NCI-H2107 treated with DMSO at 0.1 percent for 48 hours (cell line): ENCODE measurements around the gene CSNK1D.
"Not testable (repeated sequence)": the region's sequence is repeated elsewhere in the genome, so short reads cannot be mapped to it uniquely, and the experiment has no call there.

Experiments used
- DNase-seq: peaks from one replicate; lab custom pipeline; 2025; ENCODE audit not compliant: unreplicated experiment; lab: John Stamatoyannopoulos, UW

The CSNK1D gene

DNA sequence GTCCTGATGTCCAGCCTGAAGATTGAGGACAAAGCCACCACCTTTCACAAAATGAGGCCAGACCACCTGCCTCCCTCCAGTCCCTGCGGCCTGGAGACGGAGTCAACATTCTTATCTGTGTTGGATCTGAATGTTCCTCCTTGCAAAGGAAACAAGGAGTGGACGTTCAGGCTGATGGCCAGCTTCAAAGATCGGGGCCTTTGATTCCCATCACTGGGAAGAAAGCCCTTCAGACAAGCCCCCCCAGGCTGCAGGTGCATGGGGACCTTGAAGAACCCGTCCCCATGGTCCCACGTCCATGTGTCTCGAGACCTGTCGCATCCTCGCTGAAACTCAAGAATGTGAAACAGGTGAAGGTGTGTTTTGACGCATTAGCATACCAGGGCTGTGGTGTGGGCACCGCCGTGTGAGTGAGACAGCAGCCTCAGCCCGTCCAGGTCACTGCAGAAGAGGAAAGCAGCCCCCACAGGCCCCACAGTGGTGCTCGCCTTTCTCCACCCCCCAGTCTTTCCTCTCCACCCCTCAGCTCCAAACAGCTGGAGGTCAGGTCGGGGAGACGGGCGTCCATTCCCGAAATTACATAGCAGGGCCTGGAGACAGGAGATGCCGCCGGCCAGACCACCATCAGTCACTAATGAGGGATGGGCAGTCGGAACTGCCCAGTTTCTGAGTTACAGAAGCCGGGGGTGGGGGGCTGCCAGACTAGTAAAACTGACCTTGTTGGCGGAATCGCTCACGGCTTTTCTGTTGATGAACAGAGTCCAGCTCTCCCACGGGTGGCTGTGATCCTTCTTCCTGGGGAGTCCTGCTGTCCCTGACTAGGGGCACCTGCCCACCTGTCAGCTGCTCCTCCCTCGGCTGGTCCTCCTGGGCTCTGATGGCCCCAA is 877 bp upstream of the CSNK1D start:
- no peak for DNase-seq

DNA sequence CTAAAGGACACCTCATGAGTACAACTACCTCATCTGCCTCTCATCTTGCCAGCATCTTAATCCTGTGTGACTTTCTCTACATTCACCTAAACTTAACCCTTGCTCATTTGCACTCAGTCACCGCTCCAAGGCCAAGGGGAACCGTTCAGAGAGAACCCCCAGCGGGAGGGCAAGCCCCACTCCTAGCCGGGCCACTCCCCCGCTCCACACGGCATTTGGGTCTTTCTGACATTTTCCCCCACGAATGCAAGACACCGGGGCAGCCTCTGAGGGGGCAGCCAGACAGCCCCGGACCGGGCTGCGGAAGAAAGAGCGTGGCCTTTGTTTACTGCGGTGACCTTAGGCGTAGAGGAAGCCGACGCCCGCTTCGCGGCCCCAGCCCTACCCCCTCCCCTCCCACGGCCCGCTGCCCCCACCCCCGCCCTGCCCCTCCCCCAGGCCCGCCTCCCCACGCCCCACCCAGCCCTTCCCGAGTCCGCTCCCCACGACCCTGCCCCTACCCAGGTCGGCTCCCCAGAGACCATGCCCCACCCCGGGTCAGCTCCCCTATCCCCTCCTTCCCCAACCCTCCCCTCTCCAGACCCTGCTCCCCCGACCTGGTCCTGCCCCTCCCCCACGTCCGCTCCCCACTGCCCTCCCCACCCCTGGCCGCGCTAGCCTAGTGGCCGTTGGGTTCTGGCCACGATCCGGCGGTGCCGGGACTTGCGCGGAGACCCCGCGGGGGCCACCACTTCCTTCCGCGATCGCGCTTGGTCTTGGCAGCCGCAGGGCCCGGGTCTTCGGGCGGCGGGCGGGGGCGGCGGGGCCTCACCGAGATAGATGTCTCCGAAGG is 789 bp downstream of the CSNK1D start:
- DNase-seq: no peak

DNA sequence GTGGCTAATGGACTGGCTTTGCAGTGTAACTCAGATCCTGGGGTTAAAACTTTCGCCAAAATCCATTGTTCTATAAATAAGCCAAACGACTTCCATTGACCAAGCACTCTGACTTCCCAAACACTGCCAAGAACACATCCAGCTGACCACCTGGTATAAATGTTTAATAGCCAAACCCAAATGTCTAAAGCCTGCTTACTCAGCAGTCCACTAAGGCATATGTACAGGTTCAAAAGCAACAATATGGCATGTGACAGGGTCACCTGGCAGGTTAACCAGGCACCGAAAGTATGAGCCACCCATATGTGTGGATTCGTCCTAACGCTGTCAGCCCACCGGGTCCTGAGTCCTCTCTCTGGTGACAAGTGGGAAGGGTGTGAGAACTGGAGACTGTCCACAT is 2.1 kb downstream of the CSNK1D start:
- no peak for DNase-seq

DNA sequence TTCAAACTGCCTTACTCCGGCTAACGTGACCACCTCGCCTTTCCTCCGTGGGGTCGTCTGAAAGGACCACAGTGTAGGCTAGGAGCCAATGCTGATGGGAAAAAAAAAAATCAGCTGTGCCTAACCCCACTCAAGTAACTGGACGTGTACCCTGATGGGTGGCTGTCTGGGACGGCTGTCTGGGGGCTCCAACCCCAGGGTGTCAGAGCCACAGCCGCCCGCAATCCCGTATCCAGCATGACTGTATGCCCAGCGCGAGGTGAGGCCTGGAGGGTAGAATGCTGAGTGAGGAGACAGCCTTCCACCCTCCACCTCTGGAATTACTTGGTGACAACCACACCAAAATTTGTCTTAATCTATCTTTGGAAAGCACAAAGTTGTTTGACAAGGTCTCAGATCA is 2.8 kb downstream of the CSNK1D start:
- DNase-seq: no peak

DNA sequence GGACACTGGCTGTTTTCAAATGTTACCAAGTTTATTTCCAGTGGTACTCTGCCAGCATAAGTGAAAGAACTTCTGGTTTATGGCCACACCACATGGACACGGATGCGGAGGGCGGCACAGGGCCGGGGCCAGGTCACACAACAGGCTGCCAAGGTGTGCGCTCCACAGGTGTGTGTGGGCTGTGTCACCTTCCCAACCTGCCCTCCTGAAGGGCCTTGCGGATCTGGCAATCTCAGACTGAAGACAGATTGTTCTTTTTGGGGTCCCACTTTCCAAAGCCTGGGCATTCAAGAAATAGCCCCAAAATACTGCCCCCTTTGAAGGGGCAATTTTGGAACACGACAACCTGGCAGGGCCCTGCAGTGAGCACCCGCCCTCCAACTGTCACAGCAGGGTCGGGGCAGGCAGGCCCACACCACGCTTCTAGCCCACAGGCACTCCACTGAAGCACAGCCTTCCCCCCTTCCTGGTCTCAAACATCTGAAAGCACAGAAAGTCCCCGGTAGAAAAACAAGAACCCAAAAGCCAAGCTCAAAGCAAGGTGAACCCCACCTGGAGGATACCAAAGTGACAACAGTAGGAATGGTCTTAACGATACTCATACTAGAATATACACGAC is 3.5 kb downstream of the CSNK1D start:
- no peak for DNase-seq

DNA sequence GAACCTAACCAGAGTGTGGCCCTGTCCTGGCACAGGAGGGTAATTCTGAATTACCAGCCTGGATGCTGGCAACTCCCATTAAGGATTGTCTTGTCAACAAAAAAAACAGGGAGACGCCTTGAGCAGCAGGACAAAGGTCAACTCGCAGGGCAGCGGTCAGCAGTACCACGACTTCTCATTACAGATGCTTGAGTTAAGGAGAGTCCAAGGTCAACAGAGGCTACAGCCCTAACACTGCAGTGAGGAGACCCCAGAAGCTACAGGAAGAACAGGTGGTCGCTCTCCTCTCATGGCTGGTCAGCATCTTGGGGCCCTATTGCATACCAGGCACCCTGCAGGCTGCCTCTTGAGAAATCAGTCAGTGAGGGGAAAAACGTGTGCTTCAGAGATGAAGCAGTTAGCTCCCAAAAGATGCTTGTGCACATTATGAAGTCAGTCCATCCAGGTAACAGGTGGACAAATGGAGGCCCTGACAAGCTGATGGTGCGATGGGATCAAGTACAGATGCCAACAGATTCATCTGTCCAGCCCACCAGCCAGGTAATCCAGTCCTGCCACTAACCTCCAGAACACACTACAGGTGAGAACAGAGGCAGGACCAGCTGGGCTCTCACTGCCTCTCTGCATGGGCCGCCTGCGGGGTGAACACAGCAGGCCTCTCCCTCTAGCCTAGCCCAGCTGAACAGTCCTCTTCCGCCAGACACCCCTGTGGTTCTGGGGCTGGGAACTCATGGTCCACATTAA is 4.2 kb downstream of the CSNK1D start:
- DNase-seq: no peak

DNA sequence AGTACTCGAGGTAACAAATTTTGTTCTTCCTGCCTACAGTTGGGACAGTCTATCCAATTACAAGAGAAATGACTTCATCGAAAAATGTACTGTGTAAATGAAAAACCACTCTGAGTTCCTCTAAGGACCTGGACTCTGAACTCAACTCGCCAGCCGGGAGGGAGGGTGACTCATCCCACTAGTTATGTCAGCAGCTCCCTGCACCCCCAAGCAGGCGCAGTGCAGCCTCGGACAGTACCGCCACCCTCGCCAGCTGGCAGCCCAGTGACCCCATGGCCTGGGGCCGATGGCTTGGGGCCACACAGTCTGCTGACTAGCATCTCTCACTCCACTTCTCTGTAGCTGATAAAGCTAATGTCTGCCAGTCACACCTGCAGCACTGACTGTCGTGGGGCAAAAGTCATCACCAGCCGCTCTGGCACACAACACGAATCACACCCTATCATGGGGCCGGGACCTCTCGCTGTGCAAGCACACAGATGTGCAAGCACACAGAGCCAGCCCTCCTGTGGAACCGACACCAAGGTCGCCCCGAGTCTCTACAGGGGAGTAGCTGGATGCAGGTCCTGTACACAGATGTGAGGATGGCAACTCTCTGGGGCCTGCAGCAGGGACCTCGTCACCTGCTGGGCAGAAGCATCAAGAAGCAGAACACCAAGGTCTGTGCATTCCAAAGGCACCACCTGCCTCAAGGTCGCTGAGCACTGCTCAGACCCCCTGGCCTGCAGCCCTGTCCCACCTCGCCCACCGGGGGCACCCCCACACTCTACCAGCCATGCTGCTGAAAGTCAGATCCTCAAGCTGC is 5.7 kb downstream of the CSNK1D start:
- DNase-seq: no peak

DNA sequence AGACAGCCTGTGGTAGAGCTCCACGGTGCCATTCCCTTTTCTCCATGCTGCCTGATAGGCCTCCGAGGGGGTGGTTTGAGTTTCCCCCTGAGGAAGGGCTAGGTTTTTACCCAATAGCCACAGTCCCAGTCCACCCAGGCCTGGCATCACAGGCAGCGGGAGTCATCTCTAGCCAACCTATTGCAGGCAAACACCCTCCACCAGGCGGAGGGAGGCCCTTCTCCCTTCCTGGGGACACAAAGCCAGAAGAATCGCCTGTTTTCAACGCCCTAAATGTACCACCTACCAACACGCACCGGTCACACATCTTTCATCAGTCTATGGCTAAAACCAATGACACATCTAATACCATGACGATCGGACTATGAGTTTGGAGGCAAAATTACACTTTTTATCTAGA is 7.4 kb downstream of the CSNK1D start:
- DNase-seq: no peak

DNA sequence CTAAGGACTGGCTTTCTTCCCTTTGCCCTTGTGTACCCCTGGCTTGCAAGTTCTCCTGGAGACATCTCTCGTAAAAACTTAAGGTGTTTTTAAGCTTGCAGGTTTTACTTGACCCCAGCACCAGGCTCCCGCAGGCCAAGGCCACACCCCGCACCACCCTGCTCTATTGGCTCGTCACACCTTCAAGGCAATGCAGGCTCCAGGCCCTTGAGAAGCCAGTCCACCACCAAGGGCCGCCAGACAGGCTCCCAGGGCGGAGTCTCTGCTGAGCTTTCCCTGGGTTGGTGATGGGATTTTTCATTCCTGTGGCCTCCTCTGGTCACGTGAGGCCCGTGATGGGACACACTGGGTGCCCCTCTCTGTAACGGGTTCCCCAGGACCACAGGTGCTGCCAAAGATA is 9.9 kb downstream of the CSNK1D start:
- no peak for DNase-seq

DNA sequence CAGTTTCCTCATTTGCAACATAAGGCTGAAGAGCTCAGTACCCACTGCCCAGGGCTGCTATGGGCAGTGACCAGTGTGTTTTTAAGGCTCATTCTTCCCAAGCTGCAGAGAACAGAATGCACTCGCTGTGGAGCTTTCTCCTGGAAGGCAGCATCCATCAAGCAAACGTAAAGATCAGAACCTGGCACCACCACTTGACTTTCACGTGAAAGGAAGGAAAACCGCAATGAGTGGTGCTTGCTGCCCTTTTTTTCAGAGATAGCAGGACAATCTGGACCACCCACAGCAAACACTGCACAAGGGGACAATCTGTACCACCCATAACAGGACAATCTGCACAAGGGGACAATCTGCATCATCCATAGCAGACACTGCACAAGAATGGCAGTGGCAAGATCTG is 11.2 kb downstream of the CSNK1D start:
- DNase-seq: no peak

DNA sequence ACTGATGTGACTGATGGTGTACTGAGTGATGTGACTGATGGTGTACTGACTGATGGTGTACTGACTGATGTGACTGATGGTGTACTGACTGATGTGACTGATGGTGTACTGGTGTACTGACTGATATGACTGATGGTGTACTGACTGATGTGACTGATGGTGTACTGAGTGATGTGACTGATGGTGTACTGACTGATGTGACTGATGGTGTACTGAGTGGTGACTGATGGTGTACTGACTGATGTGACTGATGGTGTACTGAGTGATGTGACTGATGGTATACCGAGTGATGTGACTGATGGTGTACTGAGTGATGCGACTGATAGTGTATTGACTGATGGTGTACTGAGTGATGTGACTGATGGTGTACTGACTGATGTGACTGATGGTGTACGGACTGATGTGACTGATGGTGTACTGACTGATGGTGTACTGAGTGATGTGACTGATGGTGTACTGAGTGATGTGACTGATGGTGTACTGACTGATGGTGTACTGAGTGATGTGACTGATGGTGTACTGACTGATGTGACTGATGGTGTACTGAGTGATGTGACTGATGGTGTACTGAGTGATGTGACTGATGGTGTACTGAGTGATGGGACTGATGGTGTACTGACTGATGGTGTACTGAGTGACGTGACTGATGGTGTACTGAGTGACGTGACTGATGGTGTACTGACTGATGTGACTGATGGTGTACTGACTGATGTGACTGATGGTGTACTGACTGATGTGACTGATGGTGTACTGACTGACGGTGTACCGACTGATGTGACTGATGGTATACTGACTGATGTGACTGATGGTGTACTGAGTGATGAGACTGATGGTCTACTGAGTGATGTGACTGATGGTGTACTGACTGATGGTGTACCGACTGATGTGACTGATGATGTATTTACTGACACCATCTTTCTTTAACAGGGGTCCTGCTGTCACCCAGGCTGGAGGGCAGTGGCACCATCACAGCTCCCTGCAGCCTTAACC is 13.2 kb downstream of the CSNK1D start:
- not testable (repeated sequence) for DNase-seq

DNA sequence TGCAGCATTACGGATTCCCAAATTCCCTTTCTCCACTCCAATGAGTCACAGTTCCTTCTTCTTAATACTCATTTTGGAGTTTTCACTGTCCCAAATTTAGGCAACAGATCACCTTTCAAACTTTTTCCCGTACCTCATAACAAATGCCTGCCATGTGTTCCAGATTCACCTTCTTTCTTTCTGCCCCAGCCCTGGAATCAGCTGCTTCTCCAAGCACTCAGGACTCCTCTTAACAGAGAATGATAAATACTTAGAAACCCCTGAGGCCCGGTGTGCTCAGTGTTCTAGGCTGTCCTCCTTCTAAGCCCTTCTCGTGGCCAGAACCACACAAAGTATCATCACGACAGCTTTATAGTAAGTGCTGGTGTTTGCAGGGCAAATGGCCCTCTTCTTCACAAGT is 14.9 kb downstream of the CSNK1D start:
- DNase-seq: no peak

DNA sequence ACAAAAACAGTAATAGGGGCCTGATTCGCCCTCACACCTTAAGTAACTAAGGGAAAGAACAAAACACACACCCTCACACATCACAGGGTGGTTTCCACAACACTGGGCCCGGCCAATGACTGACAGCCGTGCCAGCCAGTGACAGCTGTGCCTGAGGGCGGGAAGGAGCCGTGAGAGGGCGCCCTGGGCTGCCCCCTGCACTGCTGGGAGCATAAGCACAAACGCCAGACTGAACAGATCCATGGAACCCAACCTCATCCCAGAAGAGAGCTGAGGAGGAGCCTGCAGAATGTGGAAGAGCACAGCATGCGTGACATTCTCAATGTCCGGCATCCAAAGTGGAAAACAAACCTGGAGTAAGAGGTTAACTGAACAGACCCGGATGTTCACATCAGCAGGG is 16.0 kb downstream of the CSNK1D start:
- DNase-seq: no peak

DNA sequence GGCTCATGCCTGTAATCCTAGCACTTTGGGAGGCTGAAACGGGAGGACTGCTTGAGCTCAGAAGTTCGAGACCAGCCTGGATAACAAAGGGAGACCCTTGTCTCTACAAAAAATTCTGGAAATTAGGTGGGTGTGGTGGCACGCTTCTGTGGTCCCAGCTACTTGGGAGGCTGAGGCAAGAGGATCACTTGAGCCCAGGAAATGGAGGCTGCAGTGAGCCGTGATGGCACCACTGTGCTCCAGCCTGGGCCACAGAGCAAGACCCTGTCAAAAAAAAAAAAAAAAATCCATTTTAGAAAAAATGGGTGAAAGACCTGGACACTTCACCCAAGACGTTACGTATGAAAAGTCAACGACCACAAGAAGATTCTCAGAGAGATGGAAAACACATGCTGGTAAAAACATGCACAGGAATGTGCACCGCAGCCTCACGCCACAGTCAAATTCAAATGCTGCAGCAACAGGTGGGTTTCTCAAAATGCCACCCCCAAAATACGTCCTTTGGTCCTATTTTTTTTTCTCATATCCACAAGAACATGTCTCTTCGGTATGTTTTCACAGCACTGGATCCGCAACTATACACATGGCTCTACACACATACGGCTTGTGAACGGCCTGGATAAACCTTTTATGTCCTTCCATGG is 17.1 kb downstream of the CSNK1D start:
- no peak for DNase-seq

DNA sequence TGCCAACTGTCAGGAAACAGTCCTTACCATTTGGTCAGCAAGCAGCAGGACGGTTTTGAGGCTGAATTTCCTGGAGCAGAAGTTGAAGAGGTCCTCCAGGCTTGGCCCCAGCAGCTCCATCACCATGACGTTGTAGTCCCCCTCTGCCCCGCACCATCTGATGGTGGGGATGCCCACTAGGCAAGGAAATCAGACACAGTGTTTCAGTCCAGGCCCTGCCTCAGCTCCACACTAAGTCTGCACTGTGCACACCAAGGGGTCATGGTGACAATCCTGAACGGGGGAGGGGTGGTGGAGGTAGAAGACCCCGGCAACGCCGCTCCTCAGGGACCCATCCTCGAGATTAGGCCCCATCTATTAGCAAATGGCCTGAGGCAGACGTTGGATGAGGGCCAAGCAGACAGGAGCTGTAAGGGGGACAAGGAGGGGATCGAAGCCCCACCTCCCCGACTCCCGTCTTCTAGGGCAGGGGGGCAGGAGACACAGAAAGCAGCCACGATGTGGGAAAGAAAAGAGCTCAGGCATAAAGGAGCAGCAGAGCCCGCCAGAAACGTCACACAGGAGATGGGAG is 18.0 kb downstream of the CSNK1D start:
- no peak for DNase-seq

DNA sequence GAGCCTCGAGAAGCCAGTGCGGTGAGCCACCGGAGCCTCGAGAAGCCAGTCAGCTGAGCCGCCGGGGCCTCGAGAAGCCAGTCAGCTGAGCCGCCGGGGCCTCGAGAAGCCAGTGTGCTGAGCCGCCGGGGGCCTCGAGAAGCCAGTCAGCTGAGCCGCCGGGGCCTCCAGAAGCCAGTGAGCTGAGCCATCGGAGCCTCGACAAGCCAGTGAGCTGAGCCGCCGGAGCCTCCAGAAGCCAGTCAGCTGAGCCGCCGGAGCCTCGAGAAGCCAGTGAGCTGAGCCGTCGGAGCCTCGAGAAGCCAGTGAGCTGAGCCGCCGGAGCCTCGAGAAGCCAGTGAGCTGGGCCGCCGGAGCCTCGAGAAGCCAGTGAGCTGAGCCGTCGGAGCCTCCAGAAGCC is 18.8 kb downstream of the CSNK1D start:
- DNase-seq: not testable (repeated sequence)

DNA sequence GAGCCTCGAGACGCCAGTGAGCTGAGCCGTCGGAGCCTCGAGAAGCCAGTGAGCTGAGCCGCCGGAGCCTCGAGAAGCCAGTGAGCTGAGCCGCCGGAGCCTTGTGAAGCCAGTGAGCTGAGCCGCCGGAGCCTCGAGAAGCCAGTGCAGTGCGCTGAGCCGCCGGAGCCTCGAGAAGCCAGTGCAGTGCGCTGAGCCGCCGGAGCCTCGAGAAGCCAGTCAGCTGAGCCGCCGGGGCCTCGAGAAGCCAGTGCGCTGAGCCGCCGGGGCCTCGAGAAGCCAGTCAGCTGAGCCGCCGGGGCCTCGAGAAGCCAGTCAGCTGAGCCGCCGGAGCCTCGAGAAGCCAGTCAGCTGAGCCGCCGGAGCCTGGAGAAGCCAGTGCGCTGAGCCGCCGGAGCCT is 19.4 kb downstream of the CSNK1D start:
- not testable (repeated sequence) for DNase-seq

DNA sequence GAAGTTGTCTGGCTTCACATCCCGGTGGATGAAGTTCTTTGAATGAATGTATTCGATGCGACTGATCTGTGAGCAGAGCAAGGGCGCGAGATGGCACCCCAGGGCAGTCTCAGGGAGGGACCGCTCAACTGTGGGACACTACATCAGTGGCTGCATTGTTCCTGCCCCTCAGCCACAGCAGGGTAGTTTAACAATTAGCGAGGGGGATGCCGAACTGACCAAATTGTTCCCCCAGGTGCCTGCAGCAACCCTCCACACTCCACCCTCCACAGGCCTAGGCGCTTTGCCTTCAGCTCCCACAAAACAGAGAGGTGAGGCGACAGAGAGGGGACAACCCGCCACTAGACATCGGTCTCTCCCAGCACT is 20.3 kb downstream of the CSNK1D start:
- DNase-seq: no peak
